CD4-positive, alpha-beta T cell treated with Interleukin-6 for 4 hours (primary cell): ENCODE results near the gene FNTB.

ENCODE experiments used
- DNase-seq: peaks from one replicate; pipeline ENCODE4 v3.0.0-alpha.2; 2020; ENCODE audit warnings: mixed read lengths

FNTB gene

DNA sequence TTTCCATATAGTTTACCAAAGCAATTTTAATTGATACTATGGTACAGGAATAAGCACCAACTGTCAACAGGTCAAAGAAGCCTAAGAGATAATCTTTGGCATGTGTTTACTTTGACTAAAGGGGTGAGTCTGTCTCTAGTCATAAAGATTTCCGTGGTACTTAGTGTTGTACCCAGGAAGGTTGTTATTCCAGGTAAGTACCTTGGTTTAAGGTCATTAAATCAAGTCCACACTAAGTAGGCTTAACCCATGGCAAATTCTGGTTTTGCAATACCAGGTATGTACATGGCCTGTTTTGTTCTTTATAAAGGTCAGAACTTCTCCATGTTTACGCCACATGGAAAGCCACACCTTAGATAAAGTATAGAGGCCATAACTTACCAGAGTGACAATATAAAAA lies 105.7 kb downstream of the FNTB start:
- no peak for DNase-seq

DNA sequence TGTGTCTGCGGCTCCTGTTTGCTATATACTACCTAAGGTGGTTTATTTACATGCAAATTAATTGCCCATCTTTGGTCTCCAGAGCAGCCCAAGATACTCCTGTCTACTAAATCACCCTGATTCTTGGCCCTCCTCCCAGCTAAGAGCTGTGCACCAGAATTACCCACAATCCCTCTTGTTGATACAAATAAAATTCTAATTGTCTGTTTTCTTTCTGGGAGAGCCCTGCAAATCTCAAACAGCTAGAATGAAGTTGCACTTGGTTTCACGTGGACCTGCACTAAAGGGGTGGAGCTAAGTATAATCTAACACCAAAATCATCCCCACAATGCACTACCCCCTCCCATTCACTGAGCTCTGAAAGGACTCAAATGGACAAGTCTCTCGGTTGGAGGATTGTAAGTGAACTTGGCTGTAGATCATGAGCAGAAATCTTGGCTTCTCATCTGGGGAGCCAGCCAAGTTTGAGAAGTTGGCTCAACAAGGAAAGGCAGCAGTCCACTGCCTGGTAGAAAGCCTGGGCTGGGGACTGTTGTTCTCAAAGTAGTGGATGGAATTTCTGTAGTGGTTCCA lies 109.0 kb downstream of the FNTB start:
- DNase-seq: no peak

GRCh38 chr14:65096323-65097089 lies 109.8 kb downstream of the FNTB start:
- DNase-seq: no peak

GRCh38 chr14:65098586-65098985 lies 111.9 kb downstream of the FNTB start:
- DNase-seq: no peak

- DNase-seq: no peak
These were observed 114.3 kb downstream of the FNTB start for GRCh38 chr14:65100922-65101541.

DNA sequence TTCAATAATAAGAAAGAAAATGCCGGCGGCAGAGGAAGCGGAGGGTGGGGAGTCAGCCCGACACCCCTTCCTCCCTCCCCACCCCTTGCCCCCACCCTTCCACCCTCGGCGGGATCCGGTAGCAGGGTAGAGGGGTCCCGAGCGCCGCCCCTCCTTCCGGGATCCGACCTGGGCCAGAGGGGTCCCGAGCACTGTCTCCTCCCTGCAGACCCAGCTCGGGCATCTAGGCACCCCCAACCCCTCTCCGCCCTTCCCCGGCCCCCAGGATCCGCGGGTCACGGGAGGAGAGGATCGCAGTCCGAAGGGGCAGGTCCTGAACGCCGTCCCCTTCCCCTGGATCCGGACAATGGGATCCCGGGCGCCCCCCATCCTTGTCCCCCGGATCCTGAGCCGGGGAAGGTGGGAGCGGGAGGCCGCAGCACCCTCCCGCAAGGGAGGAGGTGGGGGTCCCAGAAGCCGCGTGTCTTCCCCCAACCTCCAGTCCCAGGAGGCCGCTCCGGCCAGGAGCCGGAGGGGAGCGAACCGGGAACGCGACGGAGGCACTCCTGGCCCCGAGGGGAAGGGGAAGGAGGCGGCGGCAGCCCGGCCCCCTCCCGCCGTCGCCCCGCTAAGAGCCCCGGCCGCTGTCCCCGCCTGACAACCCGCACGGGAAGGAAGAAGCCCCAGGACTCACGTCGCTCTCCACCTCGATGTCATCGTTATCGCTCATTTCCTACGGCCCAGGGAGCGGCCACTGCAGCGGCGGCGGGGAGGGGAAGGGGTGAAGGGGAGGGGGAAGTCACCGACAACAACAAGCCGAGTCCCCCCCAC lies 115.1 kb downstream of the FNTB start:
- DNase-seq: peak; percentile 68

- peak; percentile 98 for DNase-seq
These were observed 115.9 kb downstream of the FNTB start, which contains the start of gene MAX for GRCh38 chr14:65102441-65103149. Gene MAX, minus strand, starts transcription at chr14:65102517. Its CDS starts 178 bp downstream, at chr14:65102339.

DNA sequence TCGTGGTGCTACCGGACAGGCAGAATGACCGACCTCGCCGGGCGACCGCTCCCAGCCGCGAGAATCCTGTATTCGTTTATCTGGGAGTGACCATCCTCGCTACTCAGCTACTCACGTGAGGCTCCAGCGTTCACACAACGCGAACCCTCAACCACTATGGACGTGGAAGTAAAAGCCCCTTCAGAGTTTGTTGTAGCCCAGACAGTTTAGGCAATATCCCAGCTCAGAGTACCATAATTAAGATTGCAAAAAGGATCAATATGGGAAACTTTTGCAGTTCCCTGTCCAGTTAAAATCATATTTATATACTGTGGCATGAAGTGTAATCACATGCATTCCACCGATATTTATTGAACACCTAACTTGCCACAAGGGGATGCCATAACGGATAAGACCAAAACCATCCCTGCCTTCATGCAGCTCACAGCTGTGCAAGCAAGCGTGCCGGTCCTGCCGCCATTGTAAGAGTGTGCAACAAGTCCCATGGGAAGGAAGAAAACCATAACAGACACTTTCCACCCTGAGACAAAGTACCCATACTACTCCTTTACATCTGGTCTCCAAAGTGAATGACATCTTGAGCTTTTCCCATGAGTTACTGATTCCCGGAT lies 116.6 kb downstream of the FNTB start:
- DNase-seq: no peak

GRCh38 chr14:65104791-65105190 lies 118.1 kb downstream of the FNTB start:
- DNase-seq: no peak

DNA sequence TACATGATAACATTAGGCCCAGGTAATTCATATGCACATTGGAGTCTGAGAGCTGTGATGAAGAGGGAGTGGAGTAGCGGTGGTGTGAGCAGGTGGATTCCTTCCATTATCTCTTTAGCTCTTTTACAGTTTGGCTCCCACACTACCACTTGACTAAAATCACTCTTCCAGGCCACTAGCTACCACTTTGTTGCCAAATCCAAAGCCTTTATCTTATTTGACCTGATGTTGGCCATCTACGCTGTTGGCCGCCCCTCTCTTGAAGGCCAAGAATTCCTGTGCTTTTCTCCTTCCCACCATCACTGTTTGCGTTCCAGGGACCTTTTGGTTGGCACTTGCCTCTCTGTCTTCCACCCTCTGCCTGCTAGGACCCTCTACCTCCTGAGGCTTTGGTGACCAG lies 119.6 kb downstream of the FNTB start:
- no peak for DNase-seq

DNA sequence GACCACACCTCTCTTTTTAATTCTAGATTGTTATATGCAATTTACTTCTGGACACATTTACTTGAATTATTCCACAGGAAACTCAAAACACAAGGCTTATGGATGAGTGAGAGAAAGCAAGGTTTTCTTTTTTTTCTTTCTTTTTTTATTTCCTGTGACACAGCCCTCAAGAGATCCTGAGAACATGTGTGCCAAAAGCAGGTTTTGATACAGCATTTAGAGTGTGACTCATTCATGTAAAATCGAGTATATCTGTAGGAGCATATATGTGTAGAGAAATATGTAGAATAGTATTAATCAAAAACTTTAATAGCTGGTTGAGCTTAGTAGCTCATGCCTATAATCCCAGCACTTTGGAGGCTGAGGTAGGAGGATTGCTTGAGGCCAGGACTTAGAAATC lies 120.0 kb downstream of the FNTB start:
- no peak for DNase-seq

GRCh38 chr14:65107200-65107599 lies 120.5 kb downstream of the FNTB start:
- DNase-seq: no peak

DNA sequence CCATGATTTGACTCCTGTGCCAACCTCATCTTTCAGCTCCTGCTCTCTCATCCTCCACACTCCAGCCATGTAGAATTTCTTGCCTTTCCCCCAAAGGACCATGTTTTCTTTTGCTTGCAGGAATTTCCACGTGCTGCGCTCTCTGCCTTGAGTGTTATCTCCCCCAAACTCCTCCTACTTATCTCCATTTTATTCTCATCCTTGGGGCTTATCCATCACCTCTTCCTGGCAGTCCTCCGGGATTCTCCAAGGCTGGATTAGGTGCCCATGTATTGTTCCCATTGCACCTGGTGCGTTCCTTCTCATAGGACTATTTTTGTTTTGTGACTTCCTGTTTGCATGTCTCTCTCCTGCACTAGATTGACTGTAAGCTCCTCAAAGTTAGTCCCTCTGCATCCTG lies 122.7 kb downstream of the FNTB start:
- DNase-seq: no peak

DNA sequence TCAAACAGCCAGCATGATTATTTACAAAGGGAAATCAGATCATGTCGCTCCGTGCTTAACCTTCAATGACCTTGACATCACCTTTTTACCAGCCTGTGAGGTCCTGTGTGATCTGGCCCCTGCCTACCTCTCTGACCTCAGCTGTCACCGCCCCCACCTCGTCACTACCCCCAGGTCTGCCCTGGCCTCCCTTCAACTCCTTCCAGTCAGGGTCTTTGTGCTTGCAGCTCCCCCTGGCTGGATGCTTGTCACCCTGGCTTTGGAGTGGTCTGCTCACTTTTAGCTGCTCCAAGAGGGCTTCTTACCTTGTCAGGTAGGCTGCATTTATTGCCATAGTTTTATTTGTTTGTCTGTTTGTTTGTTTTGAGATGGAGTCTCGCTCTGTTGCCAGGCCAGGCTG lies 123.8 kb downstream of the FNTB start:
- no peak for DNase-seq
